GM23338 (cell line): Measurements from ENCODE around the gene DEUP1. TPM values are rescaled to one million over a fixed set of nuclear protein-coding genes. Genes with fewer than 3 reads are reported as not detected.
"Not testable (repeated sequence)": the region's sequence is repeated elsewhere in the genome, so short reads cannot be mapped to it uniquely, and the experiment has no call there.

Experiments
- ATAC-seq: fragments of 200-7000 bp; cut with Tn5 transposase; 3 replicates; pipeline ENCODE4 v1.9.1; 2020
- DNase-seq: peaks from one replicate; pipeline ENCODE4 v3.0.0-alpha.2; 2015; ENCODE audit warnings: low spot score
- H2AFZ ChIP-seq: fragments of 200-600 bp; sonication (generic); 2 replicates; pipeline ENCODE4 v1.8.0; 2016; ENCODE audit warnings: antibody characterized with exemption, mild to moderate bottlenecking, moderate library complexity
- H3F3A ChIP-seq: fragments of 200-600 bp; sonication (generic); replicated peaks from 2 replicates; pipeline ENCODE4 v1.8.0; 2017; ENCODE audit warnings: antibody characterized with exemption, mixed run types, low read depth
- H3K27ac ChIP-seq: fragments of 200-600 bp; sonication (generic); 2 replicates; pipeline ENCODE4 v1.6.1; 2016; ENCODE audit warnings: low read depth
- H3K27me3 ChIP-seq: fragments of 200-600 bp; sonication (generic); 2 replicates; pipeline ENCODE4 v1.8.0; 2016; ENCODE audit warnings: mild to moderate bottlenecking, mixed run types, moderate library complexity; ENCODE audit not compliant: insufficient read depth
- H3K36me3 ChIP-seq: fragments of 200-600 bp; sonication (generic); 2 replicates; pipeline ENCODE4 v1.8.0; 2016; ENCODE audit warnings: mild to moderate bottlenecking; ENCODE audit not compliant: insufficient read depth
- H3K4me1 ChIP-seq: fragments of 200-600 bp; sonication (generic); 2 replicates; pipeline ENCODE4 v1.8.0; 2016; ENCODE audit warnings: mild to moderate bottlenecking, moderate library complexity; ENCODE audit not compliant: insufficient read depth
- H3K4me2 ChIP-seq: fragments of 200-600 bp; sonication (generic); 2 replicates; pipeline ENCODE4 v1.7.1; 2017; ENCODE audit warnings: mixed run types
- H3K4me3 ChIP-seq: fragments of 200-600 bp; sonication (generic); 2 replicates; pipeline ENCODE4 v1.6.1; 2016; ENCODE audit warnings: mixed run types
- H3K79me2 ChIP-seq: fragments of 200-600 bp; sonication (generic); replicated peaks from 2 replicates; pipeline ENCODE4 v1.8.0; 2017; ENCODE audit warnings: mild to moderate bottlenecking; ENCODE audit not compliant: insufficient read depth
- H3K9me2 ChIP-seq: fragments of 200-600 bp; sonication (generic); 2 replicates; pipeline ENCODE4 v1.8.0; 2017; ENCODE audit not compliant: insufficient read depth
- H4K20me1 ChIP-seq: fragments of 200-600 bp; sonication (generic); replicated peaks from 2 replicates; pipeline ENCODE4 v1.8.0; 2017; ENCODE audit warnings: mild to moderate bottlenecking; ENCODE audit not compliant: insufficient read depth
- H3K27ac Mint-ChIP-seq: 2 replicates; pipeline ENCODE4 v1.8.0; 2020; ENCODE audit warnings: inconsistent platforms, mild to moderate bottlenecking, moderate library complexity, mixed read lengths
- H3K27me3 Mint-ChIP-seq: 3 replicates; pipeline ENCODE4 v1.8.0; 2022; ENCODE audit warnings: low read depth, mild to moderate bottlenecking, moderate library complexity, mixed read lengths, inconsistent platforms; ENCODE audit not compliant: insufficient read depth, poor library complexity
- H3K36me3 Mint-ChIP-seq: 3 replicates; pipeline ENCODE4 v1.8.0; 2021; ENCODE audit warnings: low read depth, mild to moderate bottlenecking, inconsistent platforms, moderate library complexity, mixed read lengths
- H3K4me1 Mint-ChIP-seq: 3 replicates; pipeline ENCODE4 v1.8.0; 2020; ENCODE audit warnings: mild to moderate bottlenecking, inconsistent platforms, mixed read lengths
- H3K4me3 Mint-ChIP-seq: 3 replicates; pipeline ENCODE4 v1.8.0; 2021; ENCODE audit warnings: moderate library complexity, mild to moderate bottlenecking, inconsistent platforms, mixed read lengths
- H3K9me3 Mint-ChIP-seq: 3 replicates; pipeline ENCODE4 v1.8.0; 2020; ENCODE audit warnings: moderate library complexity, mild to moderate bottlenecking, inconsistent platforms, mixed read lengths
- CREB1 ChIP-seq: fragments of 250-450 bp; sonication (Bioruptor Pico); IDR thresholded peaks from 2 replicates; pipeline ENCODE4 v1.5.0; 2020; ENCODE audit warnings: low read depth, mild to moderate bottlenecking, moderate library complexity
- EZH2 ChIP-seq: fragments of 200-600 bp; sonication (generic); IDR thresholded peaks from one replicate; pipeline ENCODE4 v1.8.0; 2017; ENCODE audit warnings: antibody characterized with exemption, mild to moderate bottlenecking, low read depth; ENCODE audit not compliant: unreplicated experiment
- EZH2phosphoT487 ChIP-seq: fragments of 200-600 bp; sonication (generic); IDR thresholded peaks from one replicate; pipeline ENCODE4 v1.8.1; 2018; ENCODE audit warnings: antibody characterized with exemption; ENCODE audit not compliant: unreplicated experiment
- JUNB ChIP-seq: IDR thresholded peaks from one replicate; pipeline ENCODE4 v1.6.1; 2016; ENCODE audit warnings: antibody characterized with exemption; ENCODE audit not compliant: unreplicated experiment
- NANOG ChIP-seq: IDR thresholded peaks from 2 replicates; pipeline ENCODE4 v1.6.1; 2016; ENCODE audit warnings: antibody characterized with exemption, borderline replicate concordance
- POLR2AphosphoS5 ChIP-seq: IDR thresholded peaks from 2 replicates; pipeline ENCODE4 v1.6.1; 2016; ENCODE audit warnings: antibody characterized with exemption, low read depth
- polyA plus RNA-seq: library from polyadenylated mRNA; unstranded; fragments of >200 nt; fragmentation: Nextera tagmentation; extraction: Ambion mirVana; gene quantifications from 2 replicates; pipeline ENCODE4 v1.2.1, GENCODE V29; 2016
- total RNA-seq: library from RNA; depleted of rRNA; stranded (reverse); fragments of >200 nt; shearing (Covaris generic); gene quantifications from 2 replicates; pipeline ENCODE4 v1.2.3, GENCODE V29; 2014
- TF ChIP-seq, protein P1 (sequence below), 2 experiments: fragments of 200-600 bp in 1 of 2; sonication (generic) in 1 of 2; conservative IDR thresholded peaks; 2 replicates each; pipeline versions ENCODE4 v1.5.1 to v1.6.1; 2016 to 2017; ENCODE audit warnings: antibody characterized with exemption in 2 of 2, low read depth in 2 of 2, mild to moderate bottlenecking in 2 of 2, moderate library complexity in 1 of 2
- TF ChIP-seq, protein P2 (sequence below): IDR thresholded peaks from 2 replicates; pipeline ENCODE4 v1.6.1; 2016; ENCODE audit warnings: antibody characterized with exemption
- TF ChIP-seq, protein P3 (sequence below): IDR thresholded peaks from one replicate; pipeline ENCODE4 v1.6.1; 2018; ENCODE audit warnings: antibody characterized with exemption; ENCODE audit not compliant: unreplicated experiment

Gene DEUP1
- total and polyA plus RNA-seq, 2 experiments from 2014 or later = 0.63 to 1.7 TPM

DNA sequence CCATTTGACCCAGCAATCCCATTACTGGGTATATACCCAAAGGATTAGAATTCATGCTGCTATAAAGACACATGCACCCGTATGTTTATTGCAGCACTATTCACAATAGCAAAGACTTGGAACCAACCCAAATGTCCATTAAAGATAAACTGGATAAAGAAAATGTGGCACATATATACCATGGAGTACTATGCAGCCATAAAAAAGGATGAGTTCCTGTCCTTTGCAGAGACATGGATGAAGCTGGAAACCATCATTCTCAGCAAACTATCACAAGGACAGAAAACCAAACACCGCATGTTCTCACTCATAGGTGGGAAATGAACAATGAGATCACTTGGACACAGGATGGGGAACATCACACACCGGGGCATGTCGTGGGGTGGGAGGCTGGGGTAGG lies 133.1 kb downstream of the DEUP1 start:
- H3K9me3 Mint-ChIP-seq = peaks cover 18% of the 10 kb centered on the region
- H3K9me2 ChIP-seq, H2AFZ ChIP-seq, H3K79me2 ChIP-seq, H3K27me3 ChIP-seq, H3K4me1 Mint-ChIP-seq, H4K20me1 ChIP-seq, H3K27ac Mint-ChIP-seq, H3K27me3 Mint-ChIP-seq, H3K36me3 Mint-ChIP-seq, ATAC-seq, DNase-seq, H3K27ac ChIP-seq, H3K4me1 ChIP-seq, H3F3A ChIP-seq, H3K4me3 Mint-ChIP-seq, H3K4me3 ChIP-seq, H3K36me3 ChIP-seq, H3K4me2 ChIP-seq: not testable (repeated sequence)

DNA sequence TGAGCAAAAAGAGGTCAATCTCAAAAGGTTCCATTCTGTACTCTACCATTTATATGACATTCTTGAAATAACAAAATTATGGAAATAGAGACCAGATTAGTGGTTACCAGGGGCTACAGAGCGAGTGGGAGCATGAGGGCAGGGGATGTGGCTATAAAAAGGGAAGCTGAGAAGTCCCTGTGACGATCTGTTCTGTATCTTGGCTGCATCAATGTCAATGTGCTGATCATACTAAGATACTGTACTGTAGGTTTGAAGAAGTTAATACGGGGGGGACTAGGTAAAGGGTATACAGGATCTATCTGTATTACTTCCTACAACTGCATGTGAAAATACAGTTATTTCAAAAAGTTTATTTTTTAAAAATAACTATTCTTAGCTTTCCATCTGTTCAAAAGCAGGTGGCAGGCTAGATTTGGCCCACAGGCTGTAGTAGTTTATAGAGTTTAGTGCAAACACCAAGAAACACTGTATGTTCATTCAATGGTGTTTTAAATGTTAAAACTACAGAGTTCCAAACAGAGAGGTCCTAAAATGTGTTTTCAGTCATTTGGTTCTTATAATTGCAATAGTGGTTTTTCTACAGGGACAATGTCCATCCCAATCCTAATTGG lies 134.5 kb downstream of the DEUP1 start:
- no peaks in the 10 kb centered on the region for H3K27me3 ChIP-seq
- Mint-ChIP-seq H3K27me3 (no peaks in the 10 kb centered on the region), H3K9me3 (peaks cover 18% of the 10 kb centered on the region), H3K4me1 (0 out of 3 replicates have a peak, but pooled peaks cover 3% of the 10 kb centered on the region), H3K36me3 (peaks cover 7% of the 10 kb centered on the region; the same call in 1 of the 3 replicates), H3K4me3 (no peak overlapping the region), H3K27ac (no peak overlapping the region)
- no peaks in the 10 kb centered on the region for H3K79me2 ChIP-seq
- H3F3A ChIP-seq = no peaks in the 10 kb centered on the region
- H3K9me2 ChIP-seq = no peaks in the 10 kb centered on the region
- H3K4me1 ChIP-seq = no peaks in the 10 kb centered on the region
- H3K4me2 ChIP-seq = no peak overlapping the region
- H4K20me1 ChIP-seq = no peaks in the 10 kb centered on the region
- no peak for DNase-seq
- no peaks in the 10 kb centered on the region for H3K36me3 ChIP-seq
- no peak overlapping the region for H3K4me3 ChIP-seq
- H3K27ac ChIP-seq = no peak overlapping the region
- ATAC-seq = no peak
- no peak overlapping the region for H2AFZ ChIP-seq
- TF ChIP-seq EZH2 (no peak), EZH2phosphoT487 (no peak), NANOG (no peak), JUNB (no peak), POLR2AphosphoS5 (no peak), CREB1 (CRISPR knock-in tag) (no peak)
- TF ChIP-seq, protein P1, sequence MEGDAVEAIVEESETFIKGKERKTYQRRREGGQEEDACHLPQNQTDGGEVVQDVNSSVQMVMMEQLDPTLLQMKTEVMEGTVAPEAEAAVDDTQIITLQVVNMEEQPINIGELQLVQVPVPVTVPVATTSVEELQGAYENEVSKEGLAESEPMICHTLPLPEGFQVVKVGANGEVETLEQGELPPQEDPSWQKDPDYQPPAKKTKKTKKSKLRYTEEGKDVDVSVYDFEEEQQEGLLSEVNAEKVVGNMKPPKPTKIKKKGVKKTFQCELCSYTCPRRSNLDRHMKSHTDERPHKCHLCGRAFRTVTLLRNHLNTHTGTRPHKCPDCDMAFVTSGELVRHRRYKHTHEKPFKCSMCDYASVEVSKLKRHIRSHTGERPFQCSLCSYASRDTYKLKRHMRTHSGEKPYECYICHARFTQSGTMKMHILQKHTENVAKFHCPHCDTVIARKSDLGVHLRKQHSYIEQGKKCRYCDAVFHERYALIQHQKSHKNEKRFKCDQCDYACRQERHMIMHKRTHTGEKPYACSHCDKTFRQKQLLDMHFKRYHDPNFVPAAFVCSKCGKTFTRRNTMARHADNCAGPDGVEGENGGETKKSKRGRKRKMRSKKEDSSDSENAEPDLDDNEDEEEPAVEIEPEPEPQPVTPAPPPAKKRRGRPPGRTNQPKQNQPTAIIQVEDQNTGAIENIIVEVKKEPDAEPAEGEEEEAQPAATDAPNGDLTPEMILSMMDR (conservative IDR thresholded peaks at IDR 0.05; ENCODE audit: low read depth in 2 of 2) = no peak
- TF ChIP-seq, protein P2, sequence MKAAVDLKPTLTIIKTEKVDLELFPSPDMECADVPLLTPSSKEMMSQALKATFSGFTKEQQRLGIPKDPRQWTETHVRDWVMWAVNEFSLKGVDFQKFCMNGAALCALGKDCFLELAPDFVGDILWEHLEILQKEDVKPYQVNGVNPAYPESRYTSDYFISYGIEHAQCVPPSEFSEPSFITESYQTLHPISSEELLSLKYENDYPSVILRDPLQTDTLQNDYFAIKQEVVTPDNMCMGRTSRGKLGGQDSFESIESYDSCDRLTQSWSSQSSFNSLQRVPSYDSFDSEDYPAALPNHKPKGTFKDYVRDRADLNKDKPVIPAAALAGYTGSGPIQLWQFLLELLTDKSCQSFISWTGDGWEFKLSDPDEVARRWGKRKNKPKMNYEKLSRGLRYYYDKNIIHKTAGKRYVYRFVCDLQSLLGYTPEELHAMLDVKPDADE = no peak
- TF ChIP-seq, protein P3, sequence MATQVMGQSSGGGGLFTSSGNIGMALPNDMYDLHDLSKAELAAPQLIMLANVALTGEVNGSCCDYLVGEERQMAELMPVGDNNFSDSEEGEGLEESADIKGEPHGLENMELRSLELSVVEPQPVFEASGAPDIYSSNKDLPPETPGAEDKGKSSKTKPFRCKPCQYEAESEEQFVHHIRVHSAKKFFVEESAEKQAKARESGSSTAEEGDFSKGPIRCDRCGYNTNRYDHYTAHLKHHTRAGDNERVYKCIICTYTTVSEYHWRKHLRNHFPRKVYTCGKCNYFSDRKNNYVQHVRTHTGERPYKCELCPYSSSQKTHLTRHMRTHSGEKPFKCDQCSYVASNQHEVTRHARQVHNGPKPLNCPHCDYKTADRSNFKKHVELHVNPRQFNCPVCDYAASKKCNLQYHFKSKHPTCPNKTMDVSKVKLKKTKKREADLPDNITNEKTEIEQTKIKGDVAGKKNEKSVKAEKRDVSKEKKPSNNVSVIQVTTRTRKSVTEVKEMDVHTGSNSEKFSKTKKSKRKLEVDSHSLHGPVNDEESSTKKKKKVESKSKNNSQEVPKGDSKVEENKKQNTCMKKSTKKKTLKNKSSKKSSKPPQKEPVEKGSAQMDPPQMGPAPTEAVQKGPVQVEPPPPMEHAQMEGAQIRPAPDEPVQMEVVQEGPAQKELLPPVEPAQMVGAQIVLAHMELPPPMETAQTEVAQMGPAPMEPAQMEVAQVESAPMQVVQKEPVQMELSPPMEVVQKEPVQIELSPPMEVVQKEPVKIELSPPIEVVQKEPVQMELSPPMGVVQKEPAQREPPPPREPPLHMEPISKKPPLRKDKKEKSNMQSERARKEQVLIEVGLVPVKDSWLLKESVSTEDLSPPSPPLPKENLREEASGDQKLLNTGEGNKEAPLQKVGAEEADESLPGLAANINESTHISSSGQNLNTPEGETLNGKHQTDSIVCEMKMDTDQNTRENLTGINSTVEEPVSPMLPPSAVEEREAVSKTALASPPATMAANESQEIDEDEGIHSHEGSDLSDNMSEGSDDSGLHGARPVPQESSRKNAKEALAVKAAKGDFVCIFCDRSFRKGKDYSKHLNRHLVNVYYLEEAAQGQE = no peak
